CD4-positive, alpha-beta T cell treated with Interferon gamma for 1 hour (primary cell): ENCODE measurements around the gene TGFBRAP1.

Source experiments
- DNase-seq: peaks from one replicate; pipeline ENCODE4 v3.0.0-alpha.2; 2020

TGFBRAP1 gene

DNA sequence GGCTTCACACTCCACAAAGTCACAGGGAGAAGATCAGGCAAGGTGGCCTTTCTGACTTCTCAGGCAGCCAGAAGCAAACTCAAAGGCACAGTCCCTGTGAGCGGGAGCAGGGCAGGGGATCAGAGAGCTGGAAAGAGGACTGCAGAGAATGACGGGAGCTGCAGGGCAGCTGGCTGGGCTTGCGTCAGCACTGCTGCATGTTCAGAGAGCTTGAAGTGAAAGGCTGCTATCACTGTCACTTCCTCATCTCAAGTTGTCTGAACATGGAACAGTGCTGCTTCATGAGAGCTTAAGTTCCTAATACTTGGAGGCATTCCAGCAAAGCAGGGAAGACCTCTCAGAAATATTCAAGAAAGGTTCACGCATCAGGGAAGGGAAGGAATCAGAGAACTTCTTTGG, 20.4 kb downstream of the TGFBRAP1 start:
- peak; percentile 8 for DNase-seq

DNA sequence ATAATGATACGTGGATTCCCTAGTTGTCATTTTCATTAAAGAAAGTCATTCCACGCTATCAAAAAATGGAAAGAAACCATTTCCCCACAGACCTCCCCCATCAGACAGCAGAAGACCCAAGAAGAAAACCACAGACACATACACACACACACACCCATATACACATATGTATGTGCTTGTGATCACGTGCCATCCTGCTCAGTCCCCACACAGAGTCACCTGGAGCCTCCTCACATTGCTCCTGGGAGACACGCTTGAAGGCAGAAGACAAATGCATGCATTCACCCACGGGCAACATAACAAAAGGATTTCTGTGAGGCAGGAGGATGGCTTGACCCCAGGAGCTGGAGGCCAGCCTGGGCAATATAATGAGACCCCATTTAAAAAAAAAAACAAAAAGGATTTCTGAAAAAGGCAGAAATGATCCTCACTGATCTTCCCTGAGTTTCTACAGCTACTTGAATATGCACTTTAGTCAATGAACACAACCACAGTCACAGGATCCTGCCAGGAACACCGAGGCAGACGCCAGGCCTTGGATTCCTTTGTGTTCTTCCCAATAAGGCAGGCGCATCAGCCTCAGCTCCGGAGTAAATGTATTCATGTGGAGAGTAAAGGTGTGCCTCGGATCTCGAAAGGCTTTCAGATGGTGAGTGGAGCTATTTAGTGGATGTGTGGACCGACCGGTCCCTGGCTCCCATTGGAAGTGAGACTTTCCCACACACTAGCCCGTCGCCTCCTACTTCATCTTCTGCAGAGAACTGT, 21.0 kb downstream of the TGFBRAP1 start:
- no peak for DNase-seq

DNA sequence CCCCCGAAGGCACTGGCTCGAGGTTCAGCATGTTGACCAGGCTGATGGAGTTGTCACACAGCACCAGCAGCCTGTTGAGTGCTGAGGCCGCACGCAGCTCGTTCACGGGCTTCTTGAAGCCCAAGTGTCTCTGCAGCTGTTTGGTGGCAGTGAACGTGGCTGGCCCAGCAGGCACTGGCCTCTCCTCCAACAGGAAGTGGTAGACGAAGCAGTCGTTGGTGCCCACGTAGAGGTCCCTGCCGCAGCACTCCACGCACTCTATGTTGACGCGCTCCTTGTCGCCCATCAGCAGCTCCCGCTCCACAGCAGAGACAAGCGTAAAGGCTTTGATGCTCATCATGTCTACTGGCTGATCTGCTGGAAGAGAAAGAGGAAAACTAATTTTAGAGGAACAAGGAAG, 21.6 kb downstream of the TGFBRAP1 start:
- no peak for DNase-seq

DNA sequence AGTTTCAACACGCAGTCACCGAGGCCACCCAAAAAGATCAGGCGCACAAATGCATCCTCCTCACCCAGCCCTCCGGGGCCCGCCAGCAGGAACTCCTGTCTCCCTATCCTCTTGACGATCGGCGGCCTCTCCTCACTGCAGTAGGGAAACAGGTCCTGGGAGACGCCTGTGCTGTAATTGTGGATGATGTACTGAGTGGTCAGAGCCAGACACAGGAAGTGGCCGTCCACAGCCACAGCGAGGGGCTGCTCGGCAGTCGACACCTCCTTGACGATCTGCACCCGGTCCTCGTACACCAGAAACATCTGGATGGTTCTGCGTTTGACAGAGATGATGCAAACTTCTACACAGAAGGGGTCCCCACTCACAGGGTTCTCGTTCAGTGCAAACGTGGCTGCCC, 22.0 kb downstream of the TGFBRAP1 start:
- DNase-seq = no peak

DNA sequence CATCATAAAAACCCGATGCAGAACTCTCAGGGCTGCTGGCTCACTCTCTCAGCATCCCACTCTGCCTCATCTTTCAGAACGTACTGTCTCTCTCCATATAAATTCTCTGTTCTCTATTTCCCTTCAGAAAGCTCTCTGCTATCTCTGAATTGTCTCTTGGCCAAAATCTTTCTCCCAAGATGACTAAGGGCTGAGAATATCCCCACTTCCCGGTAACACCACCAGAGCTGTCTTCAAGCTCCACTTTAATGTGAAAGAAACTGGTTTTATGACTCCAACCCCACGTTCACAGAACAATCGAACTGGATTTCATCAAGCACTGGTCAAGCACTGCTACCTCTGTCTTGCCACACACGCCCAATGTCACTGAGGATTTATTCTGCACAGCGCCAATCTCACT, 22.4 kb downstream of the TGFBRAP1 start:
- DNase-seq = no peak

DNA sequence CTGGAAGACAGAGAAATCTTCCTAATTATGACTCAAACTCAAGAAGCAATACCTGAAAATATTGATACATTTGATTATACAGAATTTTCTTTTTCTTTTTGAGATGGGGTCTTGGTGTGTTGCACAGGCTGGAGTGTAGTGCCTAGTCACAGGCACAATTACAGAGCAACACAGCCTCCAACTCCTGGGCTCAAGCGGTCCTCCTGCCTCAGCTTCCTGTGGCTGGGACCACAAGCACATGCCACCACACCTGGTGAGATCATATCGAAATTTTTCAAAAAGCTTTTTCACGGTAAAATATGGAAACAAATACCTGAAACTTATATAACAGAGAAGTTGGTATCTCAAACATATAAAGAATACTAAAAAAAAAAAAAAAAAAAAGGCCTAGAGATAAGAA, 27.9 kb downstream of the TGFBRAP1 start:
- DNase-seq = no peak

DNA sequence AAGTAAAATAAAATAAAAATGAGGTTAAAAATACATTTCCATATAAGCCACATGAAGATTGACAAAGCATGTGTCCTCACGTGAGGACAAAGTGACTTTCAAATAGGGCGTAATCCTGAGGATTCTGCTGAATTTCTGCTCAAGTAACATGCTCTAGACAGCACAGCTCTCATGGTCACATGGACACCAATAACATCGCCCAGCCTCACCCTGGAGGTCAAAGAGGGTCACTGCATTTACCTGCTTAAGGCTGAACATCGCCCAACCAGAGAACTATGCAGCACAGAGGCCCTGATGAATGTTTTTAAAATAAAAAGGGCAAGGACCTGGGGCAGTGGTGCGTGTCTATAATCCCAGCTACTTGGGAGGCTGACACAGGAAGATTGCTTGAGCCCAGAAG, 30.2 kb downstream of the TGFBRAP1 start:
- no peak for DNase-seq

DNA sequence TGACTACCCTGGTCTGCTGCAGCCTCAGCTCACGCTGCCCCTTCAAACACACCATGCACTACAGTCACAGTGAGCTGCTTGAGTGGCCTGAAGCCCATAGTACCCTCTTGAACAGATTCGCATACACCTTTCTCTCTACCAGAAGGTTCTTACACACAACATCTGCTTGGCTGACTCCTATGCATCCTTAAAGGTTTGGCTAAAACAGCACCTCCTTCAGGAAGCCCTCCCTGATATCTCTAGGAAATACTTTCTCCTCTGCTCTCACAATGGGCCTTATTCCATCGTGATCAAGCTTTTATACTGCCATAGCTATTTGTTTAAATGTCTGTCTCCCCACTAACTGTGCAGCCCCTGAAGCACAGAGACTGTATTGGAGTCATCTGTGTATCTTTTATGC, 31.5 kb downstream of the TGFBRAP1 start:
- no peak for DNase-seq

DNA sequence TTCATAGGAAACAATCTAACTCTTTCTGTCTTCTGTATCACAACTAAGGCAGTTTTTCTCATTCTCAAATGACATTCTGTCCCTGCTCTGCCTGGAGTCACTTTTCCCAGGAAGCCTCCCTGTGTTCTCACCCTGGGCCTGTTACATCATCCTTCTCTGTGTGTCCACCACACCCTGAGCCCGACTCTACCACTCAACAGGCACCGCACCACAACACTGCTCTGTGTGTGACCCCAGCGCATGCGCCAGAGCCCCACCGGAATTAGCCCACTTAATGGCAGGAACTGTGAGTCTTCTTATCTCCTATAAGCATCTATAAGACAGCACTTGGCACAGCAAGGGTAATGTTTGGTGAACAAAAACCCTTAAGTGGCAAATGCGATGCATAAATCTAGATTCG, 32.3 kb downstream of the TGFBRAP1 start:
- DNase-seq = no peak

DNA sequence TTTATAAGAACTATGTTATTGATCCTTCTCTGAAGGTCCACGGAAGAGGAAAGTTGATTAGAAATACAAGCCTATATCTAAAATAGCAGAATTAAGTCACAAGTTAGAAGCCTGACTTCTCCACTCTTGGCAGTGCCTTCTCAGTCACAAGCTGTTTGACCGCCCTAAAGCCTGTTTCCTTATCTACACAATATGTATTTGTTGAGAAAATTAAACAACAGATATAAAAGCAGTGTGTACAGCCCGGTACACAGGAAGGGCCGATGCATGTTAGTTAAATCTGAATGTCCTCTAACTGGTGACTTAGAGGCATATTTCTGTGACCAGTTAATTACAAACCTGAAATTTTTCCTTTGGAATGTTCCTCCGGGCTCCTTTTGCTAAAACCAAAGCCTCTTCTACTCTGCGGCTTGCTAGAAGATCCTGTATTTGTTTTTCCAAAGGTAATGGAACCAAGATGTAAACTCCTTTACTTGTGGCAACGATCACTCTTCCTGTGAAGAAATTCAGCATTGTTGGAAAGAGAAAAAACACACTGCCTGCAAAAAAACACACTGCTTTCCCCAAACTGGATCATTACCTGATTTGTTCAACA, 33.4 kb downstream of the TGFBRAP1 start:
- DNase-seq = no peak

DNA sequence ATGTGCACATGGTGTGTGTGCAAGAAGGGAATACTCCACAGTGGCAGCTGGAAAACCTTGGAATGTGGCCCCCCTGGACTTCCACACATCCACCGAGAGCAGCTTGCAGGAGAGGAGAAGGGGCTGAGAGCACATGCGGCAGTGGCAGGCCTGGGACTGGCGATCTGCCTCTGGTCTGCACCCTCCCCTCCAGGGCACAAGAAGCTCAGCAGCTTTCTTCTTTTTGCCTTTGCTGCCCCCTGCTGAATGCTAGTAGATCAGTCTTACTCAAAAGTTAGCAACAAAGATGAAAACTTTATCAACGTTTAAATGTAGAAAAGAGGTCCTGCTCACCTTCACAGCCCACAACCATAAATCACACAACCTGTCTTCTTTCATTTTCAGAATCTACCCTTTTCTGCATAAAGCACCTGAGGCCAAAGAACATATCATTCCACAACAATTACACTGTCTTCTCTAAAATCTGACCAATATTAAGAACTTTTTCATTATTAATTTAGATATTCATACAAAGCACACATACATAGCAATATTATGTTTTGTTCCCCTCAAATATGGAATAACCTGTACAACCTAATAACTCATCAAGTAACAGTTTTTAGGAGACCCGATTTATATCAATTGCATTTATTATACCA, 34.6 kb downstream of the TGFBRAP1 start:
- no peak for DNase-seq

DNA sequence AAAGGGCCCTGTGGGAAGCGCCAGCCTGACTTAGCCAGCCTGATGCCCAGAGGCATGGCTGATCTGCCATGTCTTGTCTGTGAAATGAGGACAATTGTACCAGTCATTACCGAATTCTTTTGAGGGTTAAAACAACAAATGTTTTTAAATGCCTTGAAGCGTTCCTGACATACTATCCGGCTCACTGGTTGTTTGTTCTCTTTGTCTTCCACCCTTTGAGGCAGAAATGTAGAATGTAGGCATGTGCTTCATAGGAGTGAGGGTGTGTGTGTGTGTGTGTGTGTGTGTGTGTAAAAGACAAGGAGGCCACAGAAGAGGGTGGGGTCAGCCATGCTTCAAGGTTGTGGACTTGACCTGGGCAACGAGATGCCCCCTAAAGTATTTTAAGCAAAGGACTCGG, 35.5 kb downstream of the TGFBRAP1 start:
- no peak for DNase-seq

DNA sequence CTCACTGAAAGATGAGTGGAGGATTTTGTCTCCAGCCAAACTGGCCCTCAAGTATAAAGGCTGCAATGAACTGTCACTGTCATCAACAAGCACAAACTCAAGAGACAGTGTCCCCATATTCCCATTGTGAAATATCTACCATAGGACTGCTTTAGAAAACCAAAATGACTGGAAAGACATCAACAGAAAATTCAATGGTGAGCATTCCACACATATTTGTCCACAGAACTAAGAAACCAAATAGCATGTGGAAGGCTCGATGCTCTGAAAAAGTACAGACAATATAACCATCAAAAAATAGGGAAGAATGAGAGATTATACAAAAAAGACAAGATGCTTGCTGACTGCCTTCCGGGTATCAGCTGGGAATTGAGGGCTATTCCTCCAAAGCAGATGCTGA, 37.6 kb downstream of the TGFBRAP1 start:
- DNase-seq = no peak

DNA sequence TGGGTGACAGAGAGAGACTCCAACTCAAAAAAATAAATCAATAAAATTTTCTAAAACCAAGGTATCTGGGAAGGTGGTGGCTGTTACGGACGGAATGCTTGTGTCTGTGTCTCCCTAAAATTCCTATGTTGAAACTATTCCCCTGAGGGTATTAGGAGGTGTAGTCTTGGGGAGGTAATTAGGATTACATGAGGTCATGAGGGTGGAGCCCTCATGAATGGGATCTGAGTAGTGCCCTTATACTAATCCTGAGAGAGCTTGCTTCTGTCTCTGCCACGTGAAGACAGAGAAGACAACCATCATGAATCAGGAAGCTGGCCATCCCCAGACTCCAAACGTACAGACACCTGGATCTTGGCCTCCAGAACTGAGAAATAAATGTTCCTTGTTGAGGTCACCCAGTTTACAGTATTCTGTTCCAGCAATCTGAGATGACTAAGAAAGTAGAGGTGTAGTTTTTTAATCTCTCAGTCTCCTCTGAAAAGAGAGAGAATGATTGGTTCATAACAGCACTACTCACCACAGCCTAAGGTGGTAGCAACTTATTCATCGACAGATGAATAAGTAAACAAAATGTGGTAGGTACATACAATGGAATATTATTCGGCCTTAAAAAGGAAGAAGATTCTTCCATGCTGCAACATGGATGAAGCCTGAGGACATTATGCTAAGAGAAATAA, 38.4 kb downstream of the TGFBRAP1 start:
- DNase-seq = no peak

DNA sequence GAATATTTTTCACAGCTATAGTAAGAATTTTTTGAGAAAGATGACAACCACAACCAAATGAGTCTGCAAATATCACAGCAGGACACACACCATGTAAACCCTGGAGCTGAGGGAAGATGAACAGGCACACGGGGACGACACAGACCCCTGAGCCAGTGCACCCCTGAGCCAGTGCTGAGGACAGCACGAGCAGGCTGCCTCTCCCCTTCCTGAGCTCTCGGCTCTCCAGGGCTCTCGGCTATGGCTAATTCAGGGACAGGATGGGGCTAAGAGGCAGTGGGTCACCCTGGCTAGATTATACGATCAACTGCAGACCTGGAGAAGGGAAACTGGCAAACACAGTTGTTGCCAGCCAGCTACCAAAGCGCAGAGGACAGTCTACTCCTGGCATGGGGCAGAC, 41.4 kb downstream of the TGFBRAP1 start:
- DNase-seq = no peak

DNA sequence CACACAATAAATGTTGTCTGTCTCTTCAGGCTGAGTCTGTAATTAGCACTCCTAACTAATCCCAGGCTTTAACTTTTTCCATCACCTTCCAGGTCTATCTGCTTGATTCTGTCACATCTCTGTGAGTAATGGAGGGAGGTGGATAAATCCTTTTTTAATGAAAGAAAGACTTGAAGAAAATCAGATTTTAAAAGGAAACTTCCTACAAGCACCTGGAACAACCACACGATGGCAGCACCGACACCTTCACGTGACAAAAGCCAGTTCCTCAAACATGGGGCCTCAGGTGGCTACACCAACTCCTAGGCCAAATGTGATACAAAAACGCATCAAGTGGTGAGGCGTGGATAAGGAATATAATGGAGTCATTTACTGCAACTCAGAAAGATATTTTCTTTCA, 41.8 kb downstream of the TGFBRAP1 start:
- DNase-seq = peak; percentile 6

DNA sequence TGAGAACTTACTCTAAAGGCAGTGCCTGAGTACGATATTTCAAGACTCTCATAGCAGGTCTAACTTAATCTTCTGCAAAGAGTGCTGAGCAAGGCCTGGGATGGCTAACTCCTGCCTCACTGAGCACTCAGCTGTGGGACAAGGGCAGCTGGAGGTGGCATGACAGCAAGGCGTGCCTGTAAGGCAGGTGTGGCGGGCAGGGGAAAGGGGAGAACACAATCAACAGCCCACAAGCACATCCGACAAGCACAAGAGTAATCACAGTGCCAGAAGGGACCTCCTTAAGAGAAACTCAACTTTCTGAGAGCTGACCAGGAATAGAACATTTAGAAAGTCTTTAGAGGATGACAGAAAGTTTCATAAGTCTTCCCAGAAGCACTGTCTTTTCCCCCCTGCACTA, 46.0 kb downstream of the TGFBRAP1 start:
- DNase-seq = no peak

DNA sequence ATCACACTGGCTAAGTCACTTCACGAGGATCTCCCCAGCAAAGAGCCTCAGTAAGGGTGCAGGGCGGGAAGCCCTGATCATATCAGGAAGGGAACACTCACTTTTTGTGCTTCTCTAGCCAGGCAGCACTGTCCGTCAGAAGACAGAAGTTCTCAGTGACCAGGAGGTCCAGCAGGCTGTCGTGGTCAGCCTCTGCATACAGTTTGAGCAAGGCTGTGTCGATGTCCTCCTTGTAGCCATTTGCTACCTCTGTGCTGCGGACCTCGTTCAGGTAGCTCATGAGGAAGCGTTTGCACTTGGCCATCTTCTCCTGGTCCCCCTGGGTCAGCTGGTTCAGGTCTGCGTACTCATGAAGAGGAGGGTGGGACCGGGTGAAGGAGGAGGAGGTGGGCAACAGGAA, 49.3 kb downstream of the TGFBRAP1 start:
- DNase-seq = no peak

DNA sequence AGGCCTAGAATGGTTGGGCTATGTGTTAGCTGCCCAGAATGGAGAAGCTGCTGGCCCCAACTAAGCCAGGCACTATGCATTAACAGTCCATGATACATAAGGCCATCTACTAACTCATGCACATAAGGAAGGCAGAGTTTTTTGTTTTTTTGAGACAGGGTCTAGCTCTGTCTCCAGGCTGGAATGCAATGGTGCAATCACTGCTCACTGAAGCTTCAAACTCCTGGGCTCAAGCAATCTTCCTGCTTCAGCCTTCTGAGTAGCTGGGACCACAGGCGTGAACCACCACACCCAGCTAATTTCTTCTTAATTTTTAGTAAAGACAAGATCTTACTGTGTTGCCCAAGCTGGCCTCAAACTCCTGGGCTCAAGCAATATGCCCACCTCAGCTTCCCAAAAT, 50.4 kb downstream of the TGFBRAP1 start:
- no peak for DNase-seq

DNA sequence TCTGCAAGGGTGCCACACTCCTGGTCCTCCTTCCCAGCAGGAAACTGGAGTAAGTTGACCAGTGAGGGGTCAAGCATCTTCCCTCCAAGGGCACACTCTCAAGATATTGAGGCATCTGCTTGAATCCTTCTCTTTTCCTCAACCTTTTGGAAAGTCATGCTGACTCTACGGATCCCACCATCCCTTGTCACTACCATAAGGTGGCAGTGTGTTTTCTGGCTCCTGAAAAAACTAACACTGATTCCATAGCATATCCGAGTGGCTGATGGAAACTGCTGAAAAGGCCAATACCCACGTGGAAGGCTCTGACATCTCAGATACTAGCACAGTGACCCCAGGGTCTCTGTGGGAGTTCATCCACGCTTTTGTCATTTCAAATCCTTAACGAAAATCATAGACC, 50.9 kb downstream of the TGFBRAP1 start:
- no peak for DNase-seq

DNA sequence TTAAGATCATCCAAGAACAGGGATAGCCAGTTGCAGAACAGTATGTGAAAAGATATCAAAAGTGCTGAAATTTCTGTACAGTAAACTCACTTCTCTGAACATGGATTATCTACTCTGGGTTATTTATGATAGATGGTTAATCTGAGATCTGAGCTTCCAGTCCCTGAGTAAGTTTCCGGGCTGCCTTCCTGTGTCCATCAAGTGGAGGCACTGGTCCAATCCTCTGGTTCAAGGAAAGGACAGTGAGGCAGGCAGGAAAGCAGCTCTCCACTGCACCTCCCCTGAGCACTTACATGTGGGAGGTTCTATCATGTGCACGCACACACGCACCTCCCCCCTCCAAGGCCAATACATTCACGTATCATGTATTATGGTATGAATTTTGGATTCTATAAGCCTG, 55.5 kb downstream of the TGFBRAP1 start:
- no peak for DNase-seq

DNA sequence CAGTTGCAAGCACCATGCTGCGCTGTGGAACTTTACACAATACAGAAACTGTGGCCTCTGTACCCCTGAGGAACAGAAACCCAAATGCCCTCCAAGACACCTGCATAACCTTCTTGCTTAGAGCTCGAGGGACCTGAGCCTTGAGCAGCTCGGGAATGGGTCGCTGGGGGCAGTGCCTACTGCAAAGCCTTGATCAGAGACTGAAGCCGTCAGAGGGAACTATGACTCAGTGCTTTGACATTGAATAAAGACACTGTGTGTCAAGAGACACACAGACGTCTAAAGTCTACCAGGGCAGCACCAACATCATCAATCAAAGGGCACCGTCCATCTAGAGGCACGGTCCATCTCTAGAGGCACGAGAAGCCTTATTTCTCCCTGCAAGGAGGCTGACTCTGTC, 57.4 kb downstream of the TGFBRAP1 start:
- DNase-seq = no peak

DNA sequence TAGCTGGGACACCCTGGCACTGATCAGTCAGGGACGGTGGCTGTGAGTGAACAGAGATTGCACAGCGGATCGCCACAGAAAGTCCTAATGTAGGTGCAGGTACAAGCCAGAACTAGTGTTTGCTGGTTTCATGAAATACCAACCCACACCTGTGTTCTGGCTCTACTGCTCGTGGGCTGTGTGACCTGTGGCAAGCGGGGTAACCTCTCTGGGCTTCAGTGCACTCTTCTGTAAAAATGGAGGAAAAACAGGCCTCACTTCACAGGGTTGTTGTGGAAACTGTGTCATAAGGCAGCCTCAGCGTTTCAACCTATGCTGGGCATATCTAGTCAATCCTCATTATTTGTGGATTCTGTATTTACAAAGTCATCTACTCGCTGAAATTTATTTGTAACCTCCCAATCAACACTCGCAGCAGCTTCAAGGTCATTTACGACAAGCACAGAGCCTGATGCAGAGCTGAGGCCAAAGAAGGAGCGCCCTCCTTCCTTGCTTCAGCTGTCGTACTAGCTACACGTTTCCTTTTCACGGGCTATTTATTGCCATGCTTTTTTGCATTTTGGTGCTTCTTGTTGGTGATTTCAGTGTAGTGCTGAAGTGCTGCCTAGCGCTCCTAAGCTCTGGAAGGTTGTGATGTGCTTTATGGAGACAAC, 58.0 kb downstream of the TGFBRAP1 start:
- no peak for DNase-seq
